Measurements from ENCODE around the gene SLC6A12. TPM values are rescaled to one million over a fixed set of nuclear protein-coding genes. Genes with fewer than 3 reads are reported as not detected.

Gene SLC6A12
- total RNA-seq, 1 donor from 2014 or later, result not detected

- TF ChIP-seq POLR2A (IDR thresholded peaks at IDR 0.05) (no peak), CTCF (IDR thresholded peaks at IDR 0.05) (no peak), POLR2AphosphoS5 (IDR thresholded peaks at IDR 0.05; ENCODE audit: insufficient read depth in 1 of 2, low read depth in 1 of 2) (no peak)
These were observed 43.8 kb upstream of the SLC6A12 start for GRCh38 chr12:257521-258321.

GRCh38 chr12:256958-257357 lies 43.0 kb upstream of the SLC6A12 start:
- no peaks in the 10 kb centered on the region for H3K27me3 ChIP-seq
- DNase-seq (ENCODE audit: extremely low spot score in 2 of 2), result no peak
- intact Hi-C loops (cut with DNase I), result no loop called here

More at GRCh38 chr12:257521-258321, 43.8 kb upstream of the SLC6A12 start:
- H3K4me3 ChIP-seq, result no peak overlapping the region
- H3K27ac ChIP-seq, result no peak overlapping the region
- no peaks in the 10 kb centered on the region for H3K9me3 ChIP-seq
- no peaks in the 10 kb centered on the region for H3K36me3 ChIP-seq
- H3K27me3 ChIP-seq, result no peaks in the 10 kb centered on the region
- intact Hi-C loops (cut with DNase I), result no loop called here
- DNase-seq (ENCODE audit: extremely low spot score in 2 of 2), result no peak
- no peaks in the 10 kb centered on the region for H3K4me1 ChIP-seq

GRCh38 chr12:256225-256624 lies 42.3 kb upstream of the SLC6A12 start:
- Histone ChIP-seq H3K9me3 (no peaks in the 10 kb centered on the region), H3K27ac (no peak overlapping the region), H3K36me3 (no peaks in the 10 kb centered on the region), H3K27me3 (no peaks in the 10 kb centered on the region), H3K4me1 (no peaks in the 10 kb centered on the region), H3K4me3 (no peak overlapping the region)
- intact Hi-C loops (cut with DNase I), result no loop called here
- no peak for DNase-seq (ENCODE audit: extremely low spot score in 2 of 2)
- TF ChIP-seq POLR2AphosphoS5 (IDR thresholded peaks at IDR 0.05; ENCODE audit: insufficient read depth in 1 of 2, low read depth in 1 of 2), result no peak
- TF ChIP-seq CTCF (IDR thresholded peaks at IDR 0.05), result no peak
- no peak for TF ChIP-seq POLR2A (IDR thresholded peaks at IDR 0.05)

More at GRCh38 chr12:256958-257357, 43.0 kb upstream of the SLC6A12 start:
- no peaks in the 10 kb centered on the region for H3K36me3 ChIP-seq
- H3K9me3 ChIP-seq, result no peaks in the 10 kb centered on the region
- no peak overlapping the region for H3K4me3 ChIP-seq
- TF ChIP-seq CTCF (IDR thresholded peaks at IDR 0.05) (no peak), POLR2A (IDR thresholded peaks at IDR 0.05) (no peak), POLR2AphosphoS5 (IDR thresholded peaks at IDR 0.05; ENCODE audit: insufficient read depth in 1 of 2, low read depth in 1 of 2) (no peak)
- H3K4me1 ChIP-seq, result no peaks in the 10 kb centered on the region
- no peak overlapping the region for H3K27ac ChIP-seq

GRCh38 chr12:254912-255311 lies 41.0 kb upstream of the SLC6A12 start:
- no peak for DNase-seq (ENCODE audit: extremely low spot score in 2 of 2)
- Histone ChIP-seq H3K4me3 (no peak overlapping the region), H3K9me3 (no peaks in the 10 kb centered on the region), H3K27me3 (no peaks in the 10 kb centered on the region), H3K27ac (no peak overlapping the region), H3K4me1 (no peaks in the 10 kb centered on the region), H3K36me3 (no peaks in the 10 kb centered on the region)
- intact Hi-C loops (cut with DNase I), result no loop called here
- TF ChIP-seq CTCF (IDR thresholded peaks at IDR 0.05), result no peak
- TF ChIP-seq POLR2A (IDR thresholded peaks at IDR 0.05), result no peak
- no peak for TF ChIP-seq POLR2AphosphoS5 (IDR thresholded peaks at IDR 0.05; ENCODE audit: insufficient read depth in 1 of 2, low read depth in 1 of 2)

- no peaks in the 10 kb centered on the region for H3K4me1 ChIP-seq
- intact Hi-C loops (cut with DNase I), result no loop called here
- no peak overlapping the region for H3K4me3 ChIP-seq
- H3K27me3 ChIP-seq, result no peaks in the 10 kb centered on the region
- H3K27ac ChIP-seq, result no peak overlapping the region
- no peak for DNase-seq (ENCODE audit: extremely low spot score in 2 of 2)
- no peaks in the 10 kb centered on the region for H3K36me3 ChIP-seq
- H3K9me3 ChIP-seq, result no peaks in the 10 kb centered on the region
- TF ChIP-seq CTCF (IDR thresholded peaks at IDR 0.05) (no peak), POLR2A (IDR thresholded peaks at IDR 0.05) (no peak), POLR2AphosphoS5 (IDR thresholded peaks at IDR 0.05; ENCODE audit: insufficient read depth in 1 of 2, low read depth in 1 of 2) (no peak)
These were observed 40.1 kb upstream of the SLC6A12 start for GRCh38 chr12:254039-254438.

Measured in vagina (tissue), 2 donors.